SK-N-MC (cell line): Measurements from ENCODE around the gene ACE2.

Experiments
- DNase-seq: peaks from one replicate; pipeline ENCODE4 v3.0.0-alpha.2; 2011; ENCODE audit warnings: low read depth, low spot score
- H3K27ac ChIP-seq: fragments of 200-600 bp; sonication (generic); 2 replicates; pipeline ENCODE4 v1.5.1; 2016; ENCODE audit warnings: mixed run types
- H3K36me3 ChIP-seq: fragments of 200-600 bp; sonication (generic); 2 replicates; pipeline ENCODE4 v1.6.1; 2017; ENCODE audit warnings: antibody characterized with exemption, low read length, mixed read lengths; ENCODE audit not compliant: insufficient read depth
- H3K4me3 ChIP-seq: fragments of 200-600 bp; sonication (generic); 2 replicates; pipeline ENCODE4 v1.5.1; 2016
- H3K9ac ChIP-seq: fragments of 200-600 bp; sonication (generic); 2 replicates; pipeline ENCODE4 v1.8.0; 2017; ENCODE audit warnings: mixed run types, mixed read lengths; ENCODE audit not compliant: insufficient read length
- H3K9me3 ChIP-seq: fragments of 200-600 bp; sonication (generic); 2 replicates; pipeline ENCODE4 v1.6.1; 2017; ENCODE audit warnings: low read depth, mild to moderate bottlenecking, antibody characterized with exemption, low read length, moderate library complexity, mixed read lengths
- EZH2 ChIP-seq: fragments of 200-600 bp; sonication (generic); IDR thresholded peaks from one replicate; pipeline ENCODE4 v1.6.1; 2017; ENCODE audit warnings: antibody characterized with exemption
- FOXP2 ChIP-seq: optimal IDR thresholded peaks from 2 replicates; pipeline ENCODE3; 2011; ENCODE audit warnings: mild to moderate bottlenecking, moderate library complexity; ENCODE audit not compliant: insufficient read depth; ENCODE audit errors: extremely low read length, control extremely low read depth
- POLR2AphosphoS5 ChIP-seq: IDR thresholded peaks from 2 replicates; pipeline ENCODE4 v1.6.1; 2012; ENCODE audit warnings: mild to moderate bottlenecking, low read depth, low read length, borderline replicate concordance

ACE2 gene

GRCh38 chrX:15599461-15599860 is 1.3 kb downstream of the ACE2 start:
- H3K9me3 ChIP-seq = no peaks in the 10 kb centered on the region
- no peak overlapping the region for H3K9ac ChIP-seq
- no peak for DNase-seq
- H3K27ac ChIP-seq = no peak overlapping the region
- H3K36me3 ChIP-seq = no peaks in the 10 kb centered on the region
- no peak for TF ChIP-seq POLR2AphosphoS5
- TF ChIP-seq EZH2 = no peak
- TF ChIP-seq FOXP2 = no peak
- no peak overlapping the region for H3K4me3 ChIP-seq

GRCh38 chrX:15598026-15598425 is 2.7 kb downstream of the ACE2 start:
- no peak overlapping the region for H3K4me3 ChIP-seq
- H3K27ac ChIP-seq = no peak overlapping the region
- H3K9me3 ChIP-seq = no peaks in the 10 kb centered on the region
- no peak for DNase-seq
- TF ChIP-seq POLR2AphosphoS5 = no peak
- no peak for TF ChIP-seq FOXP2
- TF ChIP-seq EZH2 = no peak
- H3K36me3 ChIP-seq = no peaks in the 10 kb centered on the region
- no peak overlapping the region for H3K9ac ChIP-seq

- H3K27ac ChIP-seq = no peak overlapping the region
- H3K36me3 ChIP-seq = no peaks in the 10 kb centered on the region
- H3K9ac ChIP-seq = no peak overlapping the region
- no peak overlapping the region for H3K4me3 ChIP-seq
- no peaks in the 10 kb centered on the region for H3K9me3 ChIP-seq
- no peak for DNase-seq
- TF ChIP-seq EZH2 = no peak
- TF ChIP-seq POLR2AphosphoS5 = no peak
- no peak for TF ChIP-seq FOXP2
Measured at GRCh38 chrX:15594371-15594770, 6.4 kb downstream of the ACE2 start.

- Histone ChIP-seq H3K9ac (no peak overlapping the region), H3K9me3 (no peaks in the 10 kb centered on the region), H3K36me3 (no peaks in the 10 kb centered on the region), H3K27ac (no peak overlapping the region), H3K4me3 (no peak overlapping the region)
- no peak for DNase-seq
- TF ChIP-seq FOXP2 = no peak
- no peak for TF ChIP-seq EZH2
- no peak for TF ChIP-seq POLR2AphosphoS5
Measured at GRCh38 chrX:15579778-15580747, 20.7 kb downstream of the ACE2 start.

- Histone ChIP-seq H3K9ac (no peak overlapping the region), H3K36me3 (no peaks in the 10 kb centered on the region), H3K4me3 (no peak overlapping the region), H3K27ac (no peak overlapping the region), H3K9me3 (no peaks in the 10 kb centered on the region)
- TF ChIP-seq FOXP2 (no peak), EZH2 (no peak), POLR2AphosphoS5 (no peak)
- DNase-seq = no peak
Measured at GRCh38 chrX:15576019-15576418, 24.7 kb downstream of the ACE2 start.

GRCh38 chrX:15574017-15574416 is 26.7 kb downstream of the ACE2 start:
- H3K36me3 ChIP-seq = no peaks in the 10 kb centered on the region
- H3K27ac ChIP-seq = no peak overlapping the region
- H3K4me3 ChIP-seq = no peak overlapping the region
- DNase-seq = no peak
- no peaks in the 10 kb centered on the region for H3K9me3 ChIP-seq
- TF ChIP-seq FOXP2 = no peak
- TF ChIP-seq EZH2 = no peak
- TF ChIP-seq POLR2AphosphoS5 = no peak
- no peak overlapping the region for H3K9ac ChIP-seq

- Histone ChIP-seq H3K9me3 (no peaks in the 10 kb centered on the region), H3K27ac (no peak overlapping the region), H3K4me3 (no peak overlapping the region), H3K36me3 (no peaks in the 10 kb centered on the region), H3K9ac (no peak overlapping the region)
- no peak for DNase-seq
- TF ChIP-seq POLR2AphosphoS5 = no peak
- TF ChIP-seq EZH2 = no peak
- no peak for TF ChIP-seq FOXP2
Measured at GRCh38 chrX:15570145-15570544, 30.6 kb downstream of the ACE2 start.

GRCh38 chrX:15567886-15568616 is 32.7 kb downstream of the ACE2 start:
- Histone ChIP-seq H3K9me3 (no peaks in the 10 kb centered on the region), H3K4me3 (no peak overlapping the region), H3K27ac (no peak overlapping the region), H3K9ac (no peak overlapping the region), H3K36me3 (no peaks in the 10 kb centered on the region)
- TF ChIP-seq POLR2AphosphoS5 = no peak
- TF ChIP-seq EZH2 = no peak
- no peak for TF ChIP-seq FOXP2
- no peak for DNase-seq
